DMS79 treated with DMSO at 0.1 percent for 48 hours (cell line): Measurements from ENCODE around the gene CYP8B1.

Experiments
- DNase-seq: peaks from one replicate; lab custom pipeline; 2025; lab: John Stamatoyannopoulos, UW

CYP8B1 gene

GRCh38 chr3:42823351-42823750 is 52.3 kb downstream of the CYP8B1 start:
- DNase-seq = peak; percentile 84

GRCh38 chr3:42822828-42823227 is 52.9 kb downstream of the CYP8B1 start:
- no peak for DNase-seq
